Middle frontal gyrus (tissue), 1 donor: ENCODE data around the gene LASP1.
A peak's percentile ranks its signal among the peaks of the same experiment; 100 is the strongest.
"Not testable (repeated sequence)": the region's sequence is repeated elsewhere in the genome, so short reads cannot be mapped to it uniquely, and the experiment has no call there.

Source experiments
- DNase-seq: peaks from one replicate; pipeline ENCODE4 v3.0.0-alpha.2; 2015; ENCODE audit warnings: low spot score; ENCODE audit errors: extremely low spot score

The LASP1 gene

DNA sequence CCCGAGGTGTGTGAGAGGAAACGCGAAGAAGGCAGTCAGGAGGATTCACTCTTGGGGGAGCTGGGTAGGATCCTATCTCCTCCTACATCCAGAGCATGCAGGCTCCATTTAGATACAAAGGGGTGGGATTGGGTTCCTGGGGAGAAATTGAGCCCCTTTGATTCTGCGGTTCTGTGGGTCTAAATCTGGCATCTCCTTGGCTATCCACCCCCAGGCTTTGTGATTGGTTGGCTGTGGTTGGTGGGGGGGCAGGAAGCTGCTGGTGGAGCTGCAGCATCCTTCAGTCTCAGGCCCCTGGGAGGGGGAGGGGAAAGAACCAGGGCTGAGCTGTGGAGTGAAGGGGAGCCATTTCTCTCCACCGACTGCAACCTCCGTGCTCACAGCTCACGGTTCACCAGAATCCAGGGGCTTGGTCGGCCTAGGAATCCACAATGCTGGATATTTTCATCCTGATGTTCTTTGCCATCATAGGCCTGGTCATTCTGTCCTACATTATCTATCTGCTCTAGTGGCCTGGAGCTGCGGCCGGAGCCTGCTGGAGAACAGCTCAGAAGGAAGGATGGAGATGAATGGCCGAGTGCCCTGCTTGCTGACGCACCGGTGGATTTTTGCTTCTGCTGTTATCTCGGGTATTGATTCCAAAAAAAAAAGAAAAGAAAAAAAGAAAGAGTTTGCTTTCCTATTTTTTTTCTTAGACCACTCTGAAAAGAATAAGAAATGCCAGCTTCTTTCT lies 55.6 kb downstream of the LASP1 start, which contains the start of gene LASP1NB:
LASP1NB (plus strand) TSS at position 352 of the 733 bp plus-strand sequence.
- peak; percentile 79 for DNase-seq

DNA sequence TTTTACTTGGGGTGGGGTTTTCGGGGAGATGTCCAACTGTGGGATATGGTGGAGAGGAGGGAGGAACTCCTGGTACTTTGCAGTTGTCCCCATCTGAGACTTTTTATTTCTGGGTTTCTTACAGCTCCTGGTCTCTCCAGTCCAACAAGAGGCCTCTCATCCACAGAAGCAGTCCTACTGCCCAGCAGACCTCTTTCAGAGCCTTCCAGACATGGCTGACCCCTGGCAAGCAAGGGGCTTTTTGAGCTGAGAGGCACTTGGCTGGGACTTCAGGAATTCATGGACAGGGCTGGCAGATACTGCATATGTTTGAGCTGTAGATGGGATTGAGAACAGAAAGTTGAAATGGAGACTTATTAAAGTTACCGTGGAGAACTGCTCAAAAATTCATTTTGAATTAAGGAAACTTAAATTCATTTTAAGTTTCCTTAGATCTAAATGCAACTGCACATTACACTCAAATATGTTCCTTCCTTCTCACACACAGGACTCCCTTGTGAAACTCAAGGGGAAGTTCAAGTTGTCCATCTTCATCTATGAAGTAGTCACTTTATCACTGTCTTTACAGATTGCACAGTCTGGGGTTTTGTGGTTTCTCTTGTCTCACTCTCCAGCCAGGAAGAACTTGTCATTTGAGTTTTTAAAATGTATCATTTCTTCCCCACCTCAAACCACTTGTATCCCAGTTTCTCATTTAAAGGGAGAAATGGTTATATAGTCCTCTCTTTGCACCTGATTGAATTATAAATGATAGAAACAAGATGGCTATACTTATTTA lies 56.6 kb downstream of the LASP1 start:
- no peak for DNase-seq

DNA sequence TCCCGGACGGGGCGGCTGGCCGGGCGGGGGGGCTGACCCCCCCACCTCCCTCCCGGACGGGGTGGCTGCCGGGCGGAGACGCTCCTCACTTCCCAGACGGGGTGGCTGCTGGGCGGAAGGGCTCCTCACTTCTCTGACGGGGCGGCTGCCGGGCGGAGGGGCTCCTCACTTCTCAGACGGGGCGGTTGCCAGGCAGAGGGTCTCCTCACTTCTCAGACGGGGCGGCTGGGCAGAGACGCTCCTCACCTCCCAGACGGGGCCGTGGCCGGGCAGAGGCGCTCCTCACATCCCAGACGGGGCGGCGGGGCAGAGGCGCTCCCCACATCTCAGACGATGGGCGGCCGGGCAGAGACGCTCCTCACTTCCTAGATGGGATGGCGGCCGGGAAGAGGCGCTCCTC lies 60.9 kb downstream of the LASP1 start:
- DNase-seq: not testable (repeated sequence)

DNA sequence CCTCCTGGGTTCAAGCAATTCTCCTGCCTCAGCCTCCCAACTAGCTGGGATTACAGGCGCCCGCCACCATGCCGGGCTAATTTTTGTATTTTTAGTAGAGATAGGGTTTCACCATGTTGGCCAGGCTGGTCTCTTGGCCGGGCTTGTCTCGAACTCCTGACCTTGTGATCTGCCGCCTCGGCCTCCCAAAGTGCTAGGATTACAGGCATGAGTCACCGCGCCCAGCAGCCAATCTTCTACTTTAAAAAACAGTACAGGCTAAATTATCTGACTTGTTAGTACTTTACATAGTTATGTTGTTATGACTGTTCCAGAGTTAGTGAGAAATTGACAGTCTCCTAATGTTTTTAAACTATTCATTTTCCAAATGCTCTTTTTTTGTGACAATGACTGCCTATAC lies 64.1 kb downstream of the LASP1 start:
- not testable (repeated sequence) for DNase-seq

DNA sequence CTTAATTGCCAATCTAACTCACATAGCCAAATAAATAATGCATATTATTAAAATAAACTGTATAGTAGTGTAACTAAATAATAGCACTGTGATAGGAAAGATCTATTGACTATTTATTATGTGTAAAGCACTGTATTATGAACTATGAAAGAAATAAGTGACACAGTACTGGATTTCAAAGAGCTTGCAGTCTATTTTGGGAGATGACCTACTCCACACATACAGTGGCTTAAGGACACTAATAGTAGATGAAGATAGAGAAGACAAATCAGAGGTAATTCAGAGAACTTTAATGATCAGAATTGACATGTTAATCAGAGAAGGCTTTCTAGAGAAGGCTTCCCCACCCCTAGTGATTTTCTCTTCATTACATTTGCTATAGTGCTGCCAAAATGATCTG lies 70.1 kb downstream of the LASP1 start:
- DNase-seq: no peak

DNA sequence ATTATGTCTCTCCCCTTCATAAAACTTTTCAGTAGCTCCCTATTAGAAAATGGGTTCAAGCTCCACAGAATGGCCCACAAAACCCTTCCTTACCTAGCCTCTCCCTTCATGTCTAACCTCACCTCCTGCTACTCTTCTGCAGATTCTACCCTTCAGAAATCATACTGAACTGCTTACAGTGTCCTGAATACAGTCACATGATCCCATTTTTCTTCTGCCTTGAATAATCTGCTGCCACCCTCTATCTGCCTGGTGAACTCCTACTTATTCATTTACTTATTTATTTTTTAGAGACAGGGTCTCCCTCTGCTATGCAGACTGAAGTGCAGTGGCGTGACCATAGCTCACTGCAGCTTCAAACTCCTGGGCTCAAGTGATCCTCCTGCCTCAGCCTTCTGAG lies 70.5 kb downstream of the LASP1 start:
- DNase-seq: no peak

DNA sequence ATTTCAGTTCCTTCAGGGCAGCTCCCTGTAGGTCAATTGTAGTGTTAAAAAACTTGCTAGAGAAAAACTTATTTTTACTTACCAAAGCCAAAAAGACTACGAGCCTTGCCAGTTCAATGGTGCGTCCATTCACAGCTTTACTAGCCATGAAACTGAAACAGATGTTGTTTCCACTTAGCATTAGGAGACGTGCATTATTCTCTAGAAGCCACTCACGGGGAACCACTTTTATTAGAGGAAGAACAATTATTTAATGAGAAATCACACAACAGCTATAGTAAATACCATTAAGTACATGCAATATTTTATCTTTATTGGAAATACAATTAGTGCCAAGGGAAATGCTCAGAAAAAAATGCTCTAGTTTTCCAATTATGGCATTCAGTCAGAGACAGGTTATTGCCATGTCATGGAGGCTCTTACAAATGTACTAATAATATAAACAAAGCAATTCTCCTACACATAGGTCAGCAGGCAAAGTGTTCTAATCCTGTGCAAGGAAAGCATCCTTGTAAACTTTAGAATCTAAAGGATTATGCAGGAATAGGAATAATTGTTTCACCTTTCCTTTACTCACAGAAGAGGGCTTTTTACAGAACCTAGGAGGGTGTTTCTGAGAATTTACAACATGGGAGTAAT lies 73.0 kb downstream of the LASP1 start:
- no peak for DNase-seq

DNA sequence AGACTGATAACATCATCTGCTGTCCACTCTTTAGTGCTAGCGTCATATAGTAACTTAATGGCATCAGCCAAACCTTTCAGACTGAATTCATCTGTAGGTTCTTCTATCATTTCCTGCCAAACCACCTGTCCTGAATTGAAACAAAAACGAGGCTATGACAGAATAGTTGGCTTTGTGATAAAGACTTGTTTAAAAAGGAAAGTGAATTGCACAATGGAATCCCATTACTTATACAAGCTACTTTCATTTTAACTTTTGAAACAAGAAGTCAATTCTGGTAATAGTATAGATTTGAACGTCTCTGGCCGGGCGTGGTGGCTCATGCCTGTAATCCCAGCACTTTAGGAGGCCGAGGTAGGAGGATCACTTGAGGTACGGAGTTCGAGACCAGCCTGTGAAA lies 73.7 kb downstream of the LASP1 start:
- DNase-seq: no peak

DNA sequence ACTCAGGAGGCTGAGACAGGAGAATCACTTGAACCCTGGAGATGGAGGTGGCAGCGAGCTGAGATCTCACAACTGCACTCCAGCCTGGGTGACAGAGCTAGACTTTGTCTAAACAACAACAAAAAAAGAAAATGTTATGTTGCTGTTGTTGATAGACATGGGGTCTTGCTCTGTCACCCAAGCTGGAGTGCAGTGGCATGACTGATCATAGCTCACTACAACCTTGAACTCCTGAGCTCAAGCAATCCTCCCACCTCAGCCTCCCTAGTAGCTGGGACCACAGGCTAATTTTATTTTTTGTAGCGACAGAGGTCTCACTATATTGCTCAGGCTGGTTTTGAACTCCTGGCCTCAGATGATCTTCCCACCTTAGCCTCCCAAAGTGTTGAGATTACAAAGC lies 77.3 kb downstream of the LASP1 start:
- DNase-seq: no peak

DNA sequence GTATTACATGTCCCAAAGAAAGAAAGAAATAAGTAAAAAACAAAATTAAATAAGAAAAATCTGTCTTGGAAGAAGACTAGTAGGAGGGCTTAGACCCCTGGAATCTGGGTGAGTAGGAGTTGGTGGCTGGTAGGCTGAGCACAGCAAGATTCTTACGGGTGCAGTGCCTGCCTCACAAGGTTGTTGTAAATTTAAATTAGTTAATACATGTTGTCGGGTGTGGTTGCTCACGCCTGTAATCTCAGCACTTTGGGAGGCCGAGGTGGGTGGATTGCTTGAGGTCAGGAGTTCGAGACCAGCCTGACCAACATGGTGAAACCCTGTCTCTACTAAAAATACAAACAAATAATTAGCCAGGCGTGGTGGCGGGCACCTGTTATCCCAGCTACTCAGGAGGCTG lies 83.9 kb downstream of the LASP1 start:
- not testable (repeated sequence) for DNase-seq

DNA sequence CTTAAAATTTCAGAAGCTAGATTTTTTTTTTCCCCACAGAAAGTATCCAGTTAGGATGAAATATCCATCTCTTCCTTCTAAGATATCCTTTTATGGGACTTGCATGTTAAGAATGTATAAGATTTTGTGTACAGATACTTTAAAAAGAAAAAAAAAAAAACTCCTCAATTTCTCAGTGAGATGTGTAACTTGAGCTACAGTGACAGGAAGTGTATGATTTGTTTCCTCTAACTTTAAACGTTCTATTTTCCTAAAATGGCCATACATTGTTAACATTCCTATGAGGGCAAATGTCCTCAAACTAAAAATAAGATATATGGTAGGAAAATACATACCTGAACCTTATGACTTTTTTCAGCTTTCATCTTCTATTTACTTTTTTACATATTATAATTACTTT lies 88.5 kb downstream of the LASP1 start:
- no peak for DNase-seq

DNA sequence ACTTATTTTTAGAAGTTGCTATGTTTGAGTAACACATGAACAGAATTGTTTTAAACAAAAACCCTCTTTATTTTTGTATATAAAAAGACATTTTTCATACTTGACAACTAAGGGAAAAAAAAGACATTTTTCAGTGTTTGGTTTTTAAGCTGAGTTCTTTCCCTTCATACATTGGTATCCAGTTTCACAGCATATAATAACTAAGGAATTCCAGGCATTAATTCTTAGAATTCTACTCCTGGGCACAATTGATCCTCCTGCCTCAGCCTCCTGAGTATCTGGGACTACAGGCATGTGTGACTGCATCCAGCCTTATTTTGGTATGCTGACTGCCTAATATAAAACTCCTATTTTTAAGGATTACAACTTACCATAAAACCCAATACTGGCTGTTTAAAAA lies 88.9 kb downstream of the LASP1 start:
- no peak for DNase-seq

DNA sequence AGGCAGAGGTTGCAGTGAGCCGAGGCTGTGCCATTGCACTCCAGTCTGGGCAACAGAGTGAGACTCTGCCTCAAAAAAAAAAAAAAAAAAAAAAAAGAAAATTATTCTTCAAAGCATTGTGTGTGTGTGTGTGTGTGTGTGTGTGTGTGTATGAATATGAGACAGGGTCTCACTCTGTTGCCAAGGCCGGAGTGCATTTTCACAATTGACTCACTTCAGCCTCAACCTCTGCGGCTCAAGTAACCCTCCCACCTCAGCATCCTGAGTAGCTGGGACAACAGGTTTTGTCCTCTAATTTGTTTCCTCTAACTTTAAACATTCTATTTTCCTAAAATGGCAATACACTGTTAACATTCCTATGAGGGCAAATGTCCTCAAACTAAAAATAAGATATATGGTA lies 89.7 kb downstream of the LASP1 start:
- DNase-seq: no peak

DNA sequence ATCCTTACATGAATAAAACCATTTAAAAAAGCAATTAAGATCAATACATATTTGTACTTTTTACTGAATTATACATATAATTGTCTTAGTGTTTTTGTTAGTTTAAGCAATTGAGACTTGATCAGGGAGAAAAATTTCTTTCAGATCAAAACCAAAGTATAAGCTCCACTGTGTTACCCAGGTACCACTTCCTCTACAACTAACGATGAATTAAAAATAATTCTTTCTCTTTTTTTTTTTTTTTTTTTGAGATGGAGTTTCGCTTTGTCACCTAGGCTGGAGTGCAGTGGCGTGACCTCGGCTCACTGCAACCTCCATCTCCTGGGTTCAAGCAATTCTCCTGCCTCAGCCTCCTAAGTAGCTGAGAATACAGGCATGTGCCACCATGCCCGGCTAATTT lies 90.5 kb downstream of the LASP1 start:
- no peak for DNase-seq

DNA sequence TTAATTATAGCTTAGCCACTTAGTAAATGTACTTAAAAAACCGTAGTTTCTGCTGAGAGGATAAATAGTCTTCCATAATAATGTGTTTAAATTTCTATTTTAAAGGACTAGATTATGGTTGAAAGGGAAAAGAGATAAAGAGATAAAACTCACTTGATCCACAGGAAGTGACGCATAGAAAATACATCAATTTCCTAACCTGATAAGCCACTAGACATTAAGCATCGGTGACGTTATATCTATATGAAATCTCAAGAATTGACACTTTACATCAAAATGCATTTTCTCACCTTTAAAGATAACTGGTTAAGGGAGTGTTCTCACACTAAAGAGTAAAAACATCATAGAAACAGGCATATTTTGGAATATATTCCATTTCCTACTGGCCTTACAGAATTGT lies 91.6 kb downstream of the LASP1 start:
- DNase-seq: no peak

DNA sequence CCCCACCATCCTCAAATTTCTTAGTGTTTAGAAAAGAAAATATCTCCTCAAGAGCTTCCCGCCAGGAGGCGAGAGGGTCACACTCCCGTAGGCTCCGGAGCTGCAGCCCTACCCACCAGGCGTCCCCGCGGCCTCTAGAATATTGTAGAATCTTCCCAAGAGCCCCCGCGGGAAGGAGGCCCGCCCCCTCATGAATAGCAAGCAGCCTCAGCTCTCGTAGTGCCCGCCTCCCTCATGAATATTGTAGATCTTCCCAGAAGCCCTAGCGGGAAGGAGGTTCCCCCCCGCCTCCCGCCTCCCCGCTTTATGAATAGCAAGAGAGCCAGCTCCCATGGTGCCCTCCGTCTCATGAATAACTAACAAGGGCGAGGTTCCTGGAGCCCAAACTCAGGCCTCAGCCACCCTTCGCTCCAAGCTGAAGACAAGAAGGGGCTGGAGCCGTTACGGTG lies 97.5 kb downstream of the LASP1 start, which contains the start of gene FBXO47:
FBXO47 (minus strand) TSS at position 114 of the 449 bp plus-strand sequence. CDS start 4,378 bp downstream, outside the sequence.
- peak; percentile 32 for DNase-seq

DNA sequence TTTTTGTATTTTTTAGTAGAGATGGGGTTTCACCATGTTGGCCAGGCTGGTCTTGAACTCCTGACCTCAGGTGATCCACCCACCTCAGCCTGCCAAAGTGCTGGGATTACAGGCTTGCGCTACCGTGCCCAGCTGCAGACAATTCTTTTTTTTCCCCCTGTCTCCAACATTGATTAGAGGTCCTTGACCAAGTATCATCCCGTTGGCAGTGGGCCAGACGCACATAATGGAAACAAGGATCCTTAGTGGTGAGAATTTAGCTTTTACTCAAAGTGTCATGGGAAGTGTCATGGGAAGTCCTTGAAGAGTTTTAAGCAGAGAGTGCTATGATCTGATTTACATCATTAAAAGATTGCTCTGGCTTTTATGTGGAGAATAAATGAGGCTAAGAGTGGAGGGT lies 99.4 kb downstream of the LASP1 start:
- DNase-seq: no peak

DNA sequence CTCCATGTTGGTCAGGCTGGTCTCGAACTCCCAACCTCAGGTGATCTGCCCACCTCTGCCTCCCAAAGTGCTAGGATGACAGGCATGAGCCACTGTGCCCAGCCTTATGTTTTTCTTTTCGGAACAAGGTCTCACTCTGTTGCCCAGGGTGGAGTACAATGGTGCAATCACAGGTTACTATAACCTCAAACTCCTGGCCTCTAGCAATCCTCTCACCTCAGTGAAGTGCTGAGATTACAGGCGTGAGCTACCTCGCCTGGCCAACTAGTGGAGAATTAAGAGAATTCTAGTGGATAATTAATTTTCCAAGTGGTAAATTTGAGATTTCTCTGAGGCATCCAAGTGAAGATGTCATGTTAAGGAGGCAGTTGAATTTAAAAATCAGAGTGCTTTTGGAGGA lies 100.3 kb downstream of the LASP1 start:
- DNase-seq: no peak

DNA sequence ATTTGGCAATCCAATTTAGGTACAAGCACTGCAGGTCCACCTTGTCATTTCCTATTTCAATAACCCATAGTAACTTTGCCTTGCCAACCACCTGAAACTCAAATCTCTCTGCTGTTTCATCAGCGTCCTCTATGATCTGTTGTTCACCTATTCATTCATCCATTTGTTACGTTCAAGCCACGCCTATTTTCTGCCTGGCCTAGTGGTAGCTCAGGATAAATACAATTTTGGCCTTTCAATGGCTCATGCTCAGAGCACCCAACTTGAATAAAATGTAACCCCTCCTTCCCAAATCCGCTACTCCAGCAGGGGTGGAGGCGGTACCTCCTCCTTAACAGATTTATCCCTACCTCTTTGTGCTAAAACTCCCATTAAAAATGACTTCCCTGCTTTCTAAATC lies 100.9 kb downstream of the LASP1 start:
- no peak for DNase-seq
